AG20443 (cell line): ENCODE measurements around the gene PSMA2.

Experiments used
- DNase-seq: peaks from one replicate; pipeline ENCODE4 v3.0.0; 2012; ENCODE audit warnings: low spot score, mixed read lengths

PSMA2 gene

DNA sequence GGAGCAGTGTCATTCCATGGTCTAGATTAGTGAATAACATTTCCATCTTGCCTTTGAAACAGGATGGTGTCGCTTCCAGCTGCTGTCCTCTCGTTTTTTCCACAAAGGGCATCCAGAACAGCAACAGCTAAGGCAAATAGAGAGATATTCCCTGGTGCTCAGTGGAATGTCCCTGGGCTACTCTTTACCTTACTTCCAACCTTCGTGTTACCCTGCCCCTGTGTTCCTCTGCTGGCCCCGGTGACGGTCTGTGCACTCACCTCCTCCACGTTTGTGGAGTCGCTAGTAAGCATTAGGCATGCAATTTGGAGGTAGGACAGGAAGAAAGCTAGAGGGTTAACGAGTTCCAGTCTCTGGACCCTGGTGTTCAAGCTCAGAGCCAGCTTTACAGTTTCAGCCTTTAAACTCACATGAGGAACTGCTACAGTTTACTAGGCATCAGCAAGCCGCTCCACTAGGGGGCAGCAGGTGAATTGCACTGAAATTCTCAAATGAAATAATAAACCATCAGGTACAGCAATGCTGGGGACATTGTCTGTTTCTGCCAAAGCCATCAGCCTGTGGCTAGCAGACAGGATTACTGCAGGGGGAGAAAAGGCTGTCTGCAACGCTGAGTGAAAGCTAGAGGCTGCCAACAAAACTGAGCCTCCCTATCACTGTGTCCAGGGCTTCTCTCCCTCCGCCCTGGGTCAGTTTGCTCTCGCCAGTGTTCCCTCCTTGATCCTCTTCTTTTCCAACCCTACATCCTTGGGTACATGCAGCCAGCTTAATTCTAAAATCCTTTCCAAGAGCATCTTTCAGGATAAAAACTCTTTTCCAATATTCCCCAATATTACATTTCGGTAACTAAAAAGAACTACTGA lies 9.2 kb upstream of the PSMA2 start:
- DNase-seq = peak; percentile 75

DNA sequence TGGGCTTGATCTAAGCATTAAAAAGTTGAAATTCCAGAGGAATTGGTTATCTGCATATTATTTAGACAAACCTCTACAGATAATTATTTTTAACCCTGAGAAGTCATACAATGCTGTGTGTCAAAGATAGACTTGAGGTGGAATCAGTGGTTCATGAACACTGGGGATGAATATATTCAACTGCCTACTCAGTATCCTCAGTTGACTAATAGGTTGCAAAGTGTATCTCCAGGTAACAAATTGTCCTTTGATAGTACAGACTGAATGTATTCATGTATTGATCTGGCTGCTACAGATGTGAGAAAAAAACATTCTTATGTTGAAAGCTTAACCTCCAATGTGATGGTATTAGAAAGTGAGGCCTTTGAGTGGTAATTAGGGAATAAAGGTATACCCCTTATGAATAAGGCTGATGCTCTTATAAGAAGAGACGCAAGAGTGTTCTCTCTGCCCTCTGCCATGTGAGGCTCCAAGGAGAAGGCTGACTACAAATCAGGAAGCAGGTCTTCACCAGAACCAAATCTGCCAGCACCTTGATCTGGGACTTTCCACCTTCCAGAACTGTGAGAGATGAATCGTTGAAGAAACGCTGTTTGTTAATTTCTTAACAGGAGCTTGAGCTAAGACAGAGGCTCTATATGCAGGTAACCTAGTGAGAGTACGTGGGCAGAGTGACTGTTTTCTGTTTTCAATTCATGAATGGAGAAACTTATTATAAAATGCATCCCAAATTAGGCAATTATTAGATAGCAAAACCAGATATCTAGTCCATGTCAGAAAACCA lies 7.7 kb upstream of the PSMA2 start:
- no peak for DNase-seq

DNA sequence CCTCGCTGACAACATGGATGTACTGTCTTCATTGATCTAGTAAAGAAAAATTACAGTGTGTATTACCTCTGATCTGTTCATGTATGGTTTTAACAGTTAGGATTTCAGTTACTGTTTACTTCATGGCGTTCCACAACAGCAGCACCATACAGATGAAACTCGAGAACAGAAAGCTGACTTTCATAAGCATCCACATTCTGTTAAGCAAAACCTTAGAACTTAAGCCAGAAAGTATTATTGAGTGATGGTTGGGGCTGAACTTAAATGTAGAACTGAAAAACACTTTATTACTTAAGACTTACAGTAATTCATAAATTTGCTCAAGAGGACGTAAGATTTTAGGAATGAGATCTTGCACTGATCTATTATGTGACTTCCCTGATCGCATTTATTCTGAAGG lies 3.9 kb upstream of the PSMA2 start:
- DNase-seq = no peak

DNA sequence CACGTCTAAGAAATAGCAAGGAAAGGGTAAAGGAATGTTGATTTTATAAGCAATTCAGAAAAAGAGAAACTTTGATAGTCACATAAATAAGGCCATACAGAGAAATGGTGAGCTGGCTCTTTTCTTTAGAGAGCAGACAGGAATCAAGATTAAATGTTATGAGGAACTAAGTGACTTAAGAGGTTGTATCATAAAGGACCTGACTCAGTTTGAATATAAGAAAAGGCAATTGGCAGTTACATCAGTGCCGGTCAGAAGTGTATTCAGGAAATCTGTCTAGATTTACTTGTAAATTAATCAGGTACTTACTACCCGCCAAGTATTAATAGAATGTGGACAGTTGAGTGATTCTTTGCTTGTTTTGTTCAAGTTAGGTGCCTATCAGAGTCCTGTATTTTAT lies 2.3 kb upstream of the PSMA2 start:
- DNase-seq = no peak

DNA sequence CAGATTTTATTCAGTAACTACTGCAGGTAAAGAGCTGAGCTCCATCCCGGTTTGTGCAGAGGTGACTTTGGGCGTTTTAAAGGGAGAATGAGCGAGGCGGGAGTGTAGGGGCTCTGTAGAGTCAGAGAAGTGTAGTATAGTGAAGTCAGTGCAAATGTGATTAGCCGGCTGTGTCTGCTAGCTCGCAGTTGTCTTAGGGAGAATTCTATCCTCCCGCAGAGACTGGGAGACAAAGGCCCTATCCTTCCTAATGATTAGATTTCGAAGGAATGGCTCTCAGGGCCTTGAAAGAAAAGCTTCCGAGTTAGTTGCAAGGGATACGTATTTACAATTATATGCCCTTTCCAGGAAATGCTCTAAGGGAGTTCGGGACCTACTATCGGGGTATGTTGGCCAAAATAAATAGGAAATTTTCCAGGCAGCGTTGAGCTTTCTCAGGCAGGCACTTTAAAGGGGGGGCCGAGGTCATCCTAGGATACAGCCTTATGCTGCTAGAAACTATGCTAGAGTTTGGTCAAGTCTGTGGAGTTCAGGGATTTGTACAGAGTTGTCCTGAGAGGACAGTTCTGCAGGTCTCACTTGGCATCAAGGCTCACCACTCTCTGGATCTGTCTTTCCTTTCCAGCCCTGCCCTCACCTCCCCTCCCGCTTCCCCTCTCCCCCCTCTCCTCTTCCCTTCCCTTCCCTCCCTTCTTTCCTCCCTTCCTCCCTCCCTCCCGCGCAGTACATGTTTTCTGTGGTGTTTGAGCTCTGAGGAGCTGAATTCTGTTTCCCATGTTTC lies 1.0 kb upstream of the PSMA2 start:
- DNase-seq = peak; percentile 24

DNA sequence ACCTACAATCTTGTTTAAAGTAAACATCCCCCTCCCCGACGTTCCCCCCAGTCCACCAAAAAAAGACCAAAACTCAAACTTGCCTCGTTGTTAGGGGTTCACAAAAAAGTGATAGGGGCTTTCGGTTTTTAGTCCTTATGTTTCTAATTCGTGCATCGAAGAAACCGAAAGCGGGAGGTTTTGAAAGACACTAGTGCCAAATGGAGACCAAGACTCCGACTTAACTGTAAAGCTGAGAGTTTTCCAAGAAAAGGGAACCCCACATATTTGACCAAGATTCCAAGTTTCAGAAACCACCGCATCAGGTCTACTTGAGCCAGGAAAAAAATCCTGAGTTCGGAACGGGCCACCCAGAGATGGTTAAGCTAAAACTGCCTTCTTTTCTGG lies 534 bp downstream of the PSMA2 start:
- DNase-seq = no peak

DNA sequence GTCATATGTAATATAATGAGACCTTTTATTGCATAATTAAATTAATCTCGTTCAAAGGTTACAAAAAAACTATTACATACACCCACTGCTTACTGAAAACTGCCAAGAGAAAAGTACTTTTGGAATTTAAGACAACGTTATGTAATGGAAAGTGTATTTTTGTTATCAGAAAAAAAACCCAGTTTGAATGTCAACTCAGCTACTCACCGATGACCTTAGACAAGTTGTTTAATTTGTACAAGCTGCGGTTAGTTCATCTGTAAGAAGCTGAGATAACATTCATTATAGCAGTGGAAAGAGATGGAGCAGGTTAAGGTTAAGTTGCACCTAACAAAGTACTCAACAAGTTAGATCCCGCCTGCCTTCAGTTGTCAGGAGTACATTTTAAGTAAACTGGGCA lies 1.1 kb downstream of the PSMA2 start:
- DNase-seq = no peak

DNA sequence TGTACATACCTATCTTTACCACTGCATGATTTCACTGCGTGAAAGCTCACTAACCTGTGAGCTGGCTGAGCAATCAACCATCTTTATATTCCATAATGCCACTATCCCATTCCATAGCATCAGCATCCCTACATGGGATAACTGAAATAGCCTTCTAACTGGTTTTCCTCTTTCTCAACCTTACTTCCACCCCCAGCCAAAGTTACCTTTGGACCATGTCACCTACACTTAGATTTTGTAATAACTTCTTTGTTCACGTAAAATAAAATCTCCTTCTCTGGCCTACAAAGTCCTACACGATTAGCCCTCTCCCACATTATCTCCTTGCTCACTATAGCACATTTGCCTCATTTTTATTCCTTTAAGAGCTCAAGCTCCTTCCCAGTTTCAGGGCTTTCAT lies 2.5 kb downstream of the PSMA2 start:
- DNase-seq = no peak

DNA sequence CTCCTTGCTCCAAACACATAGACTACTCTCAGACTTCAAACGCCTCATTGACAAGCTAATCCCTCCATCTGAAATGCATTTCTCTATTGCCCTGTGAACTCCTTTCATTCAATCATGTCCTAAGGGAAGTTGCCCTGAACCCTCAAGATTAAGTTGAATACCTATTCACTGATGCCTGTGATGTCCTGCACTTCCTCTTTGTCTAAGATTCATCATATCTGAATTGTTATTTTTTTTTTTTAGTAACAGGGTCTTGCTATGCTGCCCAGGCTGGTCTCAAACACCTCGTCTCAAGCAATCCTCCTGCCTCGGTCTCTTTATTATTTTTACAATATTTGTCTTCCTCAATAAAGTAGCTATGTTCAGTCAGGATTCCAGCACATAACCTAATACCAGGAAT lies 3.2 kb downstream of the PSMA2 start:
- no peak for DNase-seq

DNA sequence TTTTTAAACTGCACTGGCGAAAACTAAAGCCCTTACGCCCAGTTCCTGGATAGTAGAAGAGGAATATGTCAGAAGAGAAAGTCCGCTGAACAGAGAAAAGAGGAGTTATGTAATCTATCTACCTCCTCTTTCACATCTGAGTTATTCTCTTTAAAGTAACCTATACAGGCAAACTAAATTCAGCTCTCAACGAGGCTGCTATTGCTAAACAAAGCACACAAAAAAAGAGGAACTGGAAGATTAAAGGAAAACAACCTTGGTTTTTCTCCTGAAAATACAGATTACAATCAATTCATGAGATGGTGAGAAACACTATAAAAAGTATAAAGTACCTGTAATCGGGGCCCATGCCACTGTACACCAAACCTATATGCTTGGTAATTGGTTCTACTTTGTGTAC lies 5.8 kb downstream of the PSMA2 start:
- DNase-seq = no peak

DNA sequence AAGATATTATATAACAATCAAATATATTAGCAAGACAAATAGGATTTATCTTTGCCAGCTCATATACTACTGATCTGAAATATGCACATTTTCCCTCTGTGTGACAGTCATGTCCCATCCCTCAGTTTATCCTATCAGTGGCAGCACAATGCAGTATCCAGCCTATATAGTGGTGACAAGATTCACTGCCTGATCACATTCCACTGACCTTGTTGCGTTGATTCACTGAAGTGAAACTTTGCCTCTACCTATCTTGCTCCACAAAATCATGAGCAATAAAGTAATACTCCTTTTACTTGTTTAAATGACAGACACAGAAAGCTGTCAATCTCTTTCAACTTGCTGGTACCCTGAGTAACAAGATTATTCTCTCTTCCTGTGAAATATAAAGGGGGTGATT lies 6.3 kb downstream of the PSMA2 start:
- DNase-seq = no peak

DNA sequence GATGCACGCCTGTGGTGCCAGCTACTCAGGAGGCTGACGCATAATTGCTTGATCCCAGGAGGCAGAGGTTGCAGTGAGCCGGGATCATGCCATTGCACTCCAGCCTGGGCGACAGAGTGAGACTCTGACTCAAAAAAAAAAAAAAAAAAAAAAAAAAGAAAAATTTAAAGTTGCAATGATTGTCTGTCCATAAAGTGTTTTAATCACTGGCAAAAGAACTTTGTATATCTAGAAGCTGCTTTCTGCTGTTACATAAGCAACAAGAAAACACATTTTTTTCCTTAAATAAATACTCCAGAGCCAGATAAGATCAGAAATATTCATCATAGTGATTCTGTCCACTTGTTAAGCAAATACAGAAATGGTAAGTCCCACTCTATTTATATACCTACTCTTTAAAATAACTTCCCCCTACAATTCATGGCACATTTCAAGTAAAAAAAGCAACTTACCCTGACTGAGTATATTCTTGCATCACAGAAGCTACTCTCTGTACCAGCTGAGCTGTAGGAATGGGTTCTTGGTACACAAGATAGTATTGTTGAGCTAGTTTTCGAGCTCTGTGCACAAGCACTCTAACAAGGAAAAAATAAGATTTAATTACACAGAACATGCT lies 7.6 kb downstream of the PSMA2 start:
- no peak for DNase-seq

DNA sequence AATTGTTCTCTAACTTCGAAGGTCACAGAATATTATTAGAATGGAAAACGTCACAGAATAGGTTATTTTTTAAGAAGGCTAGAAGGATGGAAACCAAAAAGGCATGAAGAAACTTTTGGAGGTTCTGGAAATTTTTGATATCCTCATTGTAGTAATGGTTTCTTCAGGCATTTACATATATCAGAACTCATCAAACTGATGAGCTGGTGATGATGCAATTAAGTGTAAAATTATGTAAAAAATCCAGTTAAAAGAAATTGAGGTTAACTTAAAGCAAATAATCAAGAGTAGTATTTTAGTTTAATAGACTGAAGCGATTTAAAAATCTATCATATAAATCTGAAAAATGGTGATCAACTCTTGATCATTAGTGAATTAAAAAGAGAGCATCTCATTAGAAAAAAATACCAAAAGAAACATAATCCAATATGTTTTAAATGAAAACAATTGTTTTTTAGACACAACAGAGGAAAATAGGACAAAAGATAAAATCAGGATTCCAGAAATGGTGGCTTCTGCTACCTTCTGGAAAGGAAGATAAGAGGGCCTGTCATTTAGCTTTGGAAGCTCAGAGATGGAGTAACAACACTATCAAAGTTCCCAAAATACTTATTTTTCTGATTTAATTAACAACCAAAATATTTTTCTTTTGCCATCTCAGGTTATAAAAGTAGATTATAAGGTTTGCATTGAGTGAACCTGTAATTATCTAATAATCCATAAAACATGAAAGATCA lies 9.8 kb downstream of the PSMA2 start:
- DNase-seq = no peak

DNA sequence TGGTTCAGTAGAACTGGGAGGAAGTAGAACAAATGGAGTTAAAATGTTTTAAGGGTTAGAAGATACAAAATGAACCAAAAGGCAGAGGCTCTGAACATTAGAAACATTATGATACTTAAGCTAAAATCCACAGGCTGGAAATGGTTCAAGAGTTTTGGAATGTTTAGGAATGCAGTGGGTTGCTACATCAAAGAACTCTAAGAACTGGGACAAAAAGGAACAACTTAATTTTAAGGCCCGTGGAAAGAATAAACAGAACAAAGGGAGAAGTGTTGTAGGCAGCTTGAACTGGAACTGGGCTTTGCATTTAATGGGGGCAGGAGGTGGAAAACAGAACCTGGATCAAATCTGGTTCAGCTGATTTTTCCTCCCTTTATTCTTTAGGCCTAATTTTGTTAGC lies 16.6 kb downstream of the PSMA2 start:
- DNase-seq = peak; percentile 27

DNA sequence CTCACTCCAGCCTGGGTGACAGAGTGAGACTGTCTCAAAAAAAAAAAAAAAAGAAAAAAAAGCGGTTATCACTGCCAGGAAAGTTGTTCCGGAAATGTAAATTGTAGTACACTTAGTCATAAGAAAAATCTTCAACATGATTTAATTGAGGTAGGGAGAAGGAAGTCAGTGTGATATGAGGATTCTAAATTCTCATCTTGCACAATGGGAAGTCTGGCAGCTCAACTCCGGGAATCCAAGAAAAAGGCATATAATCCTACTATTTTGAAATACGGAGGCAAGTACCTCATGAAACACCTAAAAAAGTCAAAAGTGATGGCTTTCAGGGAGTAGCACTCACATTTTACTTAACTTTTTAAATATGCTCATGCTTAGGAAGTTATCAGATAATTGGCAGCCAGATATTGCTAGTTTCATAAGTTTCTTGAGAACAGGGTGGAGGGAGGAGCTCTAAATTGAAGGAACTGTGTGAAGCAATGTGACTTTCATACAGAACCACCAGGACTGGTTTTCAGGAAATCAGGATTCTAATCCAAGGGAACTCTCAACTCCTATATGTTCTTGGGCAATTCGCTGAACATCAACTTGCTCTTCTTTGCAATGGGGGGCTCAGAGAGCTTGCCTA lies 17.4 kb downstream of the PSMA2 start:
- DNase-seq = peak; percentile 51

DNA sequence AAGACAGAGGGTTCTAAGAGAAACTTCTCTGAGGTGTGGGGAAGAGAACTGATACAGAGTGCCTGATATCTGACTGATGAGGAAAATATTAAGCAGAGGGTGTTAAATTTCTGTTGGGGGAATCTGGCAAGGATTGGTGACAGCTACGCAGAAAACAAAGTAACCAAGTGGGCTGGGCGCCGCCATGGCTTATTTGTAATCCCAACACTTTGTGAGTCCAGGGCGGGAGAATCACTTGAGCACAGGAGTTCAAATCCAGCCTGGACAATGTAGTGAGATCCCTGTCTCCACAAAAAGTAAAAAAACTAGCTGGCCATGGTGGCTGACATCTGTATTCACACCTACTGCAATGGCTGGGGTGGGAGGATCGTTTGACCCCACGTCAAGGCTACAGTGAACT lies 18.0 kb downstream of the PSMA2 start:
- no peak for DNase-seq

DNA sequence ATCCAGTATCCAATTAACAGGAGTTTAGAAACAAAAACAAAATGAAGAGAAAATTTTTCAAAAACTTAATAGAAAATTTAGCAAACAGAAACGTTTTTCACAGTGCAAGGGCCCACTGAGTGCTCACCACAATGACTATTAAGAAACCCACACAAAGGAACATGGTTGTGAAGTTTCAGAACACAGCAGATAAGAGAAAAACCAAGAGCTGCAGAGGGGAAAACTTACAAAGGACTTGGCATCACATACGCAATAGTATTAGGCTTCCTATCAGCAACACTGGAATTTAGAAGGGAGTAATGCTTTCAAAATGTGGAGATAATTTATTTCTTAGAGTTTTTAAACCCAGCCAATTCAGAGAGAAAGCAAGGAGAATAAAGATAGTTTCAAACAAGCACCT lies 18.4 kb downstream of the PSMA2 start:
- DNase-seq = no peak

DNA sequence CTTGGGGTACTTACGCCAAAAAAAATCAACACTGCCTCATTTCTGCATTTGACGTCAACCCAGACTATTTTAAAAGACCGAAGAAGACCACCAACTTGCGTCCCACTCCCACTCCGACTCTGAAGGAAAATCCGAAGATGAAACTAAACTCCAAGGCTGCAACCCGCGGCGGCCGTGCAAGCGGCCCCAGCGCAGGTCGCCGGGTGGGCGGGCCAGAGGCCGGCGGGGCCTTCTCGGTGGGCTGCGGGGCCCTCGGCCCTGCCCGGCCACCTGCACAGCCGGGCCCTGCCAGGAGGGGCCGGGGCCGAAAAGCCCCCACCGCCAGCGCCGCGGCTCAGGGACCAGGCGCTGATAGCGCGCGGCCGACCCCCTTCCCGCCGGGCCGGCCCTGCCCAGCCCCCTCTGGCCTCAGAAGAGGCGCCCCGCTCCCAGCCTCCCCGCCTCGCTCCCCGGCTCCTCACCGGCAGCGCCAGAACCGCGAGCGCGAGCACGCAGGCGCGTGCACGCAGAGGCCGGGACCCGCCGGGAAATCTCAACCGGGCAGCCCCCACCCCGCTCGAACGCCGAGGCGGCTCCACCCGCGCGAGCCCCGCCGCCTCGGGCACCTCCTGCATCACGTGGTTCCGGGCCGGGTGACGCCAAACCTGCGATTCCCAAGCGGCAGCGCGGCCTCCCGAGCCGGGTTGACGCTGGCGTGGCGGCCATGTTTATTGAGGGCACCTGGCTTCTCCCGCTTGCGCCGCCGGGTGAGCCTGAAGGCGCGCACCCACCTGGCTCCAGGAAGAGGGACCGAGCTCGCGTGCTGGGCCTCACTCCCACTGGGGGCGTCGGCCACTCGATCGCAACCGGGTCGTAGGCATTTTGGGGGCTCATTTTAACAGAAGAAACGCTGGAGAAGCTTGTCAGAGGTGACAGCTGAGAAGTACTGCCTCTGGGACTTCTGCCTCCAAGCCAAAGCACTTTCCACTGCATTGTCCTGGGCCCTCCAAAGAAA lies 20.2 kb downstream of the PSMA2 start, which contains the start of gene C7orf25:
C7orf25 (minus strand) TSS at position 617 of the 994 bp plus-strand sequence. CDS start 1,170 bp downstream, outside the sequence.
- peak; percentile 96 for DNase-seq

DNA sequence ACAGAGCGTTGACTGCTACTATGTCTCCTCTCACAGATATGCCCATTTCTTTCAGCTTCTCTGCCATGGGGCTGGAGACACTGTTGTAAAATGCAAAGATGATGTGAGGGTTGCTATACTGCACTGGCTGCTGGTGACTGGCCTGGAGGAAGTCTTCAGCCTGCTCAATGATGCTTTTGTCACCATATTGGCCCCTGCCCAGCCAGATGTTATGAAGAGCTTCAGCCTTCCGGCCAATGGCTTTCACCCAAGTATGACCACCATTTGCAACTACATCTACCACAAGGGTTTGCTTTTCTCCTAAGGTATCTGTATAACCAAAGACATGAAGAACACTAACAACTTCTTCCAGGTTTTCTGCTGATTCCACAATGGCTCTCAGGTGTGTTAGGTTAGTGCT lies 21.7 kb downstream of the PSMA2 start:
- no peak for DNase-seq

DNA sequence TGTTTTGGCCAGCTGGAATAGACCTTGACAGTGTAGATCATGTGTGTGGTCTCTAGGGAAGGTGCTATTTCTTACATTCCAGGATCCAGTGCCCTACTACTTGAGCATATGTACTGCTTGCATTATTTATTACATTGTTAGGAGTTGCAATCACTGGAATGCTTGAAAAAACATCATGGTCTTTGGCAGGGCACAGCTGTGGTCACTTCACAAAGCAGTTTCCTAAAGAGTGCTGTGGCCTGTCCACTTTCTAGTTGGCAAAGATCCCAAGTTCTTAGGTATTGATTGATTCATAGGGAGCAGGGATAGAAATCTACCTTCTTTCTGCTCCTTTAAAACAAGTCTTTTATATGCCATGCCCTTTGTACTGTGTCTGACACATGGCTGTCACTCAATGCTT lies 24.7 kb downstream of the PSMA2 start:
- no peak for DNase-seq
